Measurements from ENCODE around the gene IPPK.

DNA sequence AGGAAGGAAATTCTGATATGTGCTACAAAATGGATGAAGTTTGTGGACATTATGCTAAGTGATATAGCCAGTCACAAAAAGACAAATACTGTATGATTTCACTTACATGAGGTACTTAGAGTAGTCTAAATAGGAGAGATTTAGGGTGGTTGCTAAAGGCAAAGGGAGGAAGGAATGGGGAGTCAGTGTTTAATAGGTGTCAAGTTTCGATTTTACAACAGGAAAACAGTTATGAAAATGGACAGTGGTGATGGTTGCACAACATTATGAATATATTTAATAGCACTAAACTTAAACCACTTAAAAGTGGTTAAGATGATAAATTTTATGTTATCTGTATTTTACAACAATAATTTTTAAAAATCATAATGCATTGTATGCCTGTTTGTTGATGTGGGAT is 93.8 kb downstream of the IPPK start:
- TF ChIP-seq, protein P1, sequence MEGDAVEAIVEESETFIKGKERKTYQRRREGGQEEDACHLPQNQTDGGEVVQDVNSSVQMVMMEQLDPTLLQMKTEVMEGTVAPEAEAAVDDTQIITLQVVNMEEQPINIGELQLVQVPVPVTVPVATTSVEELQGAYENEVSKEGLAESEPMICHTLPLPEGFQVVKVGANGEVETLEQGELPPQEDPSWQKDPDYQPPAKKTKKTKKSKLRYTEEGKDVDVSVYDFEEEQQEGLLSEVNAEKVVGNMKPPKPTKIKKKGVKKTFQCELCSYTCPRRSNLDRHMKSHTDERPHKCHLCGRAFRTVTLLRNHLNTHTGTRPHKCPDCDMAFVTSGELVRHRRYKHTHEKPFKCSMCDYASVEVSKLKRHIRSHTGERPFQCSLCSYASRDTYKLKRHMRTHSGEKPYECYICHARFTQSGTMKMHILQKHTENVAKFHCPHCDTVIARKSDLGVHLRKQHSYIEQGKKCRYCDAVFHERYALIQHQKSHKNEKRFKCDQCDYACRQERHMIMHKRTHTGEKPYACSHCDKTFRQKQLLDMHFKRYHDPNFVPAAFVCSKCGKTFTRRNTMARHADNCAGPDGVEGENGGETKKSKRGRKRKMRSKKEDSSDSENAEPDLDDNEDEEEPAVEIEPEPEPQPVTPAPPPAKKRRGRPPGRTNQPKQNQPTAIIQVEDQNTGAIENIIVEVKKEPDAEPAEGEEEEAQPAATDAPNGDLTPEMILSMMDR (conservative IDR thresholded peaks at IDR 0.05 in 1 of 2, IDR thresholded peaks at IDR 0.05 in 1 of 2; ENCODE audit: extremely low read depth in 1 of 2, insufficient read depth in 1 of 2, low read depth in 1 of 2, low read length in 2 of 2): no peak
- TF ChIP-seq EZH2 (IDR thresholded peaks at IDR 0.05; ENCODE audit: borderline replicate concordance, low read length): no peak
